ENCODE measurements around the gene PFDN6.

PFDN6 gene

DNA sequence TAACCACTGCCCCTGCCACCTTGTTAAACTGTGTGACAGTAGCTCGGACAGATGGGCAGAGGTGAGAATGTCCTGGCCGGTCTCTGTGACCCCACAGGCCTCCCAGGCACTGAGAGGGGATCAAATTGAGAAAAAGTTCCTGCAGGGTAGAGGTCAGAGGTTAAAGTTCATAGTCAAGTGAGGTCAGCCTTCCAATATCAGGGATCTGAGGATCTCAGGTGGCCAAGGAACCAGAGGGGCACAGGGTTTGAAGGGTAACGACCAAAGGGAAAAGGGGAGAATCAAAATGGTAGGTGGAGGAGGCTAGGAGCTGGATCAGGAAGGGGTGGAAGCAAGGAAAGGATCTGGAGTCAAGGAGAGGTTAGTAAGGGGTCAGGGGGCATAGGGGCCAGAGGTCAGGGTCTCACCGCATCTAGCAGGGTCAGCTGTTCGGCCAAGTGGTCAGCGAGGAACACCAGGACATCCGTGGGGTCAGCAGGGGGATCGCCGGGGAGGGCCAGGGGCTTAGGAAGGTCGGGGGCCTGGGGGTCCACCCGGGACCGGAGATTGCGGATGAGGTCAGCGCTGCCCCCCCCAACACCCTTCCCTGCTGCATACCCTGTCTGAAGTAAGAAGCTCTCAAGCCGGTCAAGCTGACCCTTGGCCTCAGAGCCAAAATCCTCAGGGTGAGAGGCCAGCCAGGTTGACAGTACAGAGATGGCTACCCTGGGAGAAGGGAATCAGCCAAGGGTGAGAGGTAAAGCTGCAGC, 6.4 kb downstream of the PFDN6 start:
- no peak for DNase-seq

DNA sequence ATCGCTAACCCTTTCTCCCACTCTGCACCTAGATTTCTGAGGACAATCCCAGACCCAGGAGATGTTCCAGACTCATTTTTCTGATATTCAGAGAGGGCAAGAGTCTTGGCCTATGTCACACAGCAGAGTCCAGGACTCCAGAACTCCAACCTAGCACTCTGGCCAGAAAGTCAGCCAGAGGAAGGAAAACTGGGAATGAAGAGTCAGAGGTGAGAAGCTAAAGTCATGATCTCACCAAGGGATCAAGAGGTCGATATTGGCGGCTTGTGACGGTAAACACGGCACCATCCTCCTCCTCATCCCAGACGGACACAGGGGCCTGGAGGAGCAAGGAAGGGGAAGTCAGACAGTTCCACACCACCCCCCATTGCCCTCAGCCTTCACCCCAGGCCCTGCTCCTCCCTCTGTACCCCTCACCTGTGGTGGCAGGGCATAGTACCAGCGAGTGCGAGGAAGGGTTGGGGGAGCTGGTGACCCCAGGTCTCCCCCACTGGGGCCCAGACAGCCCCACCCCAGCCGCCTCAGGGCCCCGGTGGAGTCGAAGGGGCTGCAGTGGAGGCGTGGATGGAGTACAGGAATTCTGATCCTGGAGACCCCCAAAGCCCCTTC, 7.5 kb downstream of the PFDN6 start:
- no peak for DNase-seq

DNA sequence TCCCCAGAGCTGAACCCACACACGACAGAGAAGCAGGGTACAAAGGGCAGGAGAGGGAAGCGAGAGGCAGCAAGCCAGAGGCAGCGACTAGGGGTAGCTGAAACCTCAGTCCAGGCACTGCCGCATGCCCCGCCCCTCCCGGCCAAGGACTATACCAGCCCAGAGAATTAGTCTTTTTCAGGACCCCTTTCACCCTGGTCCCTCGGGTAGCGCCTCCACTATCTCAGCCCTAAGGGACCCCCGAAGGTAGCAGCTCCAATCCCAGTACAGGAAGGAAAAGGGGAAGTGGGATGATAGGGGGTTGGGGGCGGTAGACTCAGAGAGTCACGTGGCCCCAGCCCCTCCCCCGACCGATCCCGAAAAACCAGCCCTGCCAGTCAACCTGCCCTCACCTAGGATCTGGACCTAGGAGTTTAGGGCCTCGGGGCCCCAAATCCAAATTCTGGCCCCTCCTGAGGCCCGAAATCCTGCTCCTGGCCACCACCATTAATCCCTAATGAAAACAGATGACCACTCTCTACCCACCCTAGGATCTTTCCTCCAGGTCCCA, 8.1 kb downstream of the PFDN6 start:
- DNase-seq: no peak

DNA sequence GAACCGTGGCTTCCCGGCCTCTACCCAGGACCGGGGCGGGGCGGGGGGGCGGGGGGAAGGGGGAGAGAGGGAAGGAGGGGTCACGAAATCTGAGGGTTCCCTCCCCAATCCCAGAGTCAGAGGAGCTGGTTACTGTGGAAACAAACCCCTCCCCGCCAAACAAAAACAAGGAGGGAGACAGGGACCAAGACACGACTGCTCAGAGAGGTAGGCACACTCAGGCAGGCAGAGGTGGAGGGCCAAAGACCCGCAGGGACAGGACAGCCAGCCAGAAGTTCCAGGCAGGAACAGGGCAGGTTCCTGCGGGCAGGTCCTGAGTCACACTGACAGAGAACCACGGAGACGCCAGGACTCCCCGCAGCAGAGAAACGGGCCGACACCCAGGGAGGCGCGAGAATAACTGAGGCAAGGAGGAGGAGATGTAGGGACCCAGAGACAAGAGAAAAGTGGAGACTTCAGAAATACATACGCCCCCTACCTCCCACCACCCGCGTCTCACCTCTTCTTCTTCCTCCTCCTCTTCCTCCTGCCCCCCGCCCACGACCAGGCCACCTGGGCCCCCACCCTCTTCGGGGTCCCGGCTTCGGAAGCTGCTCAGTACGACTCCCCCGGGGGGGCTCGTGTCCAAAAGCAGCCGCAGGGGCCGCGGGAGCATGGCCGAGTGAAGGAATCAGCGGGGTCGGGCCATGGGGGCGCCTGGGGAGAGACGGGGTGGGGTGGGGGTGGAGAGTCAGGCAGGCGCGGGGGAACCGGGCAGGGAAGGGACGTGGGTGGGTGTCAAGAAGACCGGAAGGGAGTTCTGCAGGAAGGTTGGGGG, 8.8 kb downstream of the PFDN6 start:
- DNase-seq: peak; percentile 62 to 71

DNA sequence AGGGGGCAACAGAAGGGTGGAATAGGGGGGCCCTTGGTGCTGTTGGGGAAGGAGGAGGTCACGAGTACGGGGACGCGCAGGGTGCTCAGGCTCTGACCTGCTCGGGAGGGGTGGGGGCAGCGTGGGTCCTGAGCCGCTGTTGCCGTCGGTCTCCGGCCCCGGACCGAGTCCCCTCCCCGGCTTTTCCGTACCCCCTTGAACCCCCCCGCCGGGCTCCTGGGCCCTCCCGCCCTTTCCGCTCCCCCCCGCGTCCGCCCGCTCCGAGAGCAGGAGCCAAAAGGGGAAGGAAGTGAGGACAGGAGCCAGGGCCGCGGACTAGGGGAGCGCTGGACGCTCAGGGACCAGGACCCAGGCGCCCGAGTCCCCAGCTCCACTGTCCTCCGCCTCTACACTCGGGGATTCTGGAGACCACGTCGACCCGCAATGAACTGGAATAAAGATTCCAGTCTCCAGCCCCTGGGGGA, 9.4 kb downstream of the PFDN6 start, which contains the start of gene RGL2:
RGL2 (minus strand) TSS at position 170 of the 464 bp plus-strand sequence. CDS start 332 bp downstream, outside the sequence.
- DNase-seq: peak; percentile 62 to 63

DNA sequence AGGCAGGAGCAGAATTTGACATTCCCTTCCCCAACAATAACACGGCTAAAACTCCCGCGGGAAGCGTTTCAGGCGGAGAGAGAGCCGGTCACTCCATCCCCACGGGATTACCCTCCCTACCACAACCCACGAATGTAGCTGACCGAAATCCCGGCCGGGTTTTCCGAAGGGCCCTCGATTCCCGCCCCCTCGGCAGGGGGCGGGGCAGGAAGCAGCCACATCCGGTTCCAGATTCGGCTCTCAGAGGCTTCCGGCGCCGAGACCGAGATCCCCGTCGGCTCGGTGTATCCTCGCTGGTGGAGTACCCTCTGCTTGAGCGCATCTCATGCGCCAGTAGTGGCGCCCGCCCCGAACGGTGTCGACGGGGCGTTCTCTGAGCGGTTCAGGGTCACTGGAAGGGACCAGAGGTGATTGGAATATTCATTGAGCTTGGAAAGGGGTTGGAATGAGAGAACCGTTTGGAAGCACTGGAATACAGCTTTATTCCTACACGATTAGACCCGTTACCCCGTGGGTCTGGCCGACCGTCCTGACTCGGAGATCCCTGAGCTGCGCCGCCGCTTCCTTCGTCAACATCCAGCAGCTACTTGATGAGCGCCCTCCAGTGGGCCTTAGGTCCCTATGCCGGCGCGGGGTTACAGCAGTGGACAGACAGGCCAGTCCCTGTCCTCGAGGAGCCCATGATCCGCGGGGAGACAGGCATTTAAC, 10.0 kb downstream of the PFDN6 start:
- DNase-seq: peak; percentile 95

DNA sequence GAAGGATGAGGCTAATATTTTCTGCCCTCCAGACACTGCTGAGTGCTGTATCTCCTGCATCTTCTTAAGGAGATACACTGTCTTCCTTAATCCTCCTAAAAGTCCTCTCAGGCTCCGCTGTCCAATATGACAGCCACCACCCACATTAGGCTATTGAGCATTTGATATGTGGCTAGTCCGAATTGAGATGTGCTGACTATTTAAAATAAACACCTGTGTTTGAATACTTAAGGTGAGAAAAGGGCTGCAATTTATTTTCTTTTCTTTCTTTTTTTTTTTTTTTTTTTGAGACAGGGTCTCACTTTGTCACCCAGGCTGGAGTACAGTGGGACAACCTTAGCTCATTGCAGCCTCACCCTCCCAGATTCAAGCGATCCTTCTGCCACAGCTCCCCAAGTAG, 12.5 kb downstream of the PFDN6 start:
- DNase-seq: no peak

DNA sequence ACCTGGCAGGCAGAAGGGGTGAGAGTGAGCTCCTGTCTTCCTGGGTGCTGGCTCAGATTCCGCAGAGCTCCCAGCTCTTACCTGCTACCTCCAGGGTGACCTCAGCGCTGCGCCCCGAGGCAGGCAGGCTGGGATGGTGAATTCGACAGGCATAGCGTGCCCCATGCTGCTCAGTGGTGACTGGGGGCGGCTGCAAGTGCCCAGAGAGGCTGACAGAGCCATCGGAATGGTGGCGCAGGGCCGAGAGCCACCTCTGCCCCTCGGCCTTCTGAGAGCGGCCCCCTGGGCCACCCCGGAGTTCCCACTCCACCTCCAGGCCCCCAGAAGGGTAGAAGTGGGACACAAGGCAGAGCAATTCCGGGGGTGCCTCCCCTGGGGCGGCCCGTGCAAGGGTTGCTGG, 14.8 kb downstream of the PFDN6 start:
- DNase-seq: no peak

DNA sequence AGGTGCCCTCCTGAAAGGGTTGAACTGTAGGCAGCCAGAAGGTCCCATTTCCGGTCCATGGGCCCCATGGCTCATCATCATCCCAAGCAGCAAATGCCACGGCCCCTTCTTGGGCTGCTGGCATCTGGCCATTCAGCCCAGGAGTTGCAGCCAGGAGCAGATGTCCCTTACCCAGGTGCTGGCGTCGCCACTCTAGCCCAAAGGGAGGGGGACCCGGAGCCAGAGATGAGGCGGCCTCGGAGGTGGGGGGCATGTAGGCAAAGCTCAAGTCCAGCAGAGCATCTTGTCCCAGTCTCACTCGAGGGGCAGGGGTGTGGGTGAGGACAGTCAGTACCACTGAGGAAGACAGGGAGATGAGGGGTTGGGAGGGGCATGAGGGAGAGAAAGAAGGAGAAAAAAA, 15.7 kb downstream of the PFDN6 start:
- no peak for DNase-seq

DNA sequence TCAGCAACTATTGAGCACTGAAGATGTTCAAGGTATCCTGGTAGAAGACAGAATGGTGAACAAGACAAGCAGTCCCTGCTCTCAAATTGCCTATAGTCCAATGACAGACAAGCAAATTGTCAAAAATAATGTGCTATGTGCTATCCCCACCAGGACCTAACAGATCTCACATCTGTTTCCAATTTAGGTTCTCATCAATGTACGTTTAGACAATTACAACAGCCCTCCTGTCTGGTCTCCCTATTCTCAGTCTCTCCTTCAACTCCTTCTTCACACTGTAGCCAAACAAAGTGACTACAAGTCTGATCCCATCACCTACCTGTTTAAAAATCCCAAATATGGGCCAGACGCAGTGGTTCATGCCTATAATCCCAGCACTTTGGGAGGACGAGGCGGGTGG, 17.0 kb downstream of the PFDN6 start:
- DNase-seq: no peak

DNA sequence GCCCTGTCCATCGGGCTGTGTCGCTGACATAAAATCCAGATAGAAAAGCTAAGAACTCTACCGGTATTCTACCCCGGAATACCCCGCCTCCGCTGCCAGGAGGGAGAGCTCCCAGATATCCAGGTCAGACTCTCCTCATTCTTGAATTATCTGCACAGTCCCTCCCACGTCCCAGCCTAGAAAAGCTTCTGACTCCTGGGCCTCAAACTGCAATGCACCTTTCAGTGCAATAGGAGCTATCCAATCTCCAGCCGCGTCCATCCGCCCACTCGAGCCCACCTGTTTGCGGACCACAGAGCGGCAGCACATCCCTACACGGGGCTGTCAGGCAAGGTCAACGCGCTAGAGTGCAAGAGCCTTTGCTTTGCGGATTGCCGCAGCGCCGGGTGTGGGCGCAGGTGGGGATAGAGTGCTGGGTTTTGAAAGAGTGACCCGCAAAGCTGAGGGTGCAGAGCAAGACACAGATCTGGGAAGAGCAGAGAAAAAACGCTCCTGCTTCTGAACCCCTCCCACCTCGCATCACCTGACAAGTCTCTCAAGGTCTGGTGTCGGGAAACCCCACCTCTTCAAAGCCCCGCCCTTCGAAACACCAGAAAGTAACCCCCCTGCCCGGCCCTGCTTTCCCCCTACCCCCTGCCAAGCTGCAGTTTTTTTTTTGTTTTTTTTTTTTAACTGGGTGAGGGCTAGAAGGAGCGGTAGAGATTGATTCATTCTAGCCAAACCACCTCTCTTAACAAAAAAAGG, 23.1 kb downstream of the PFDN6 start:
- peak; percentile 79 to 84 for DNase-seq

DNA sequence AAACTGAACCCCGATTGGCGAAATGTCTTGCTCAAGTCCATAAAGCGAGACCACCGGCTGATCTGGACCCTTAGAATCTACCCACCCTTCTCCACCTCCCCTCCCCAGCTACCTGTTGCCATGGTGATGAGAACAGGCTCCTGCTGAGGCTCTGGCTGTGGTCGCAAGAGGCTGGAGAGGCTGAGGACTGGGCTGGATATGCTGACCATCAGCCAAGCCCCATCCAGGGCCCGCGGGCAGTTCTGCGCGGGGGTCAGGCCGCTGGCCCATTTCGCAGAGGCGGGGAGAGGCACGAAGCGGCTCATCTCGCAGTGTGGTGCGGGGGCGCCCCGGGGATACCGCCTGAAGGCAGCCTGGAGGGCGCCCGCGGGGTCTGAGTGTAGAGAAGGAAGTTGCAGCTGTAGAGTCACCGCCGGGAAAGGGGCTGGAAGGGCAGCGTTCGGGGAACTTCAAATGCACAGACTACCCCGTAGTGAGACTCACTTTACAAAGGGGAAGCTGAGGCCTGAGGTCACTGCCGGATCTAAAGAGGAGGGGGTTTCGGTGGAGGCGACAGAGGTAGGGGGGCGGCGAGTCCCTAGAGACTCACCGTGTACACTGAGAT, 23.8 kb downstream of the PFDN6 start:
- peak; percentile 62 to 64 for DNase-seq

DNA sequence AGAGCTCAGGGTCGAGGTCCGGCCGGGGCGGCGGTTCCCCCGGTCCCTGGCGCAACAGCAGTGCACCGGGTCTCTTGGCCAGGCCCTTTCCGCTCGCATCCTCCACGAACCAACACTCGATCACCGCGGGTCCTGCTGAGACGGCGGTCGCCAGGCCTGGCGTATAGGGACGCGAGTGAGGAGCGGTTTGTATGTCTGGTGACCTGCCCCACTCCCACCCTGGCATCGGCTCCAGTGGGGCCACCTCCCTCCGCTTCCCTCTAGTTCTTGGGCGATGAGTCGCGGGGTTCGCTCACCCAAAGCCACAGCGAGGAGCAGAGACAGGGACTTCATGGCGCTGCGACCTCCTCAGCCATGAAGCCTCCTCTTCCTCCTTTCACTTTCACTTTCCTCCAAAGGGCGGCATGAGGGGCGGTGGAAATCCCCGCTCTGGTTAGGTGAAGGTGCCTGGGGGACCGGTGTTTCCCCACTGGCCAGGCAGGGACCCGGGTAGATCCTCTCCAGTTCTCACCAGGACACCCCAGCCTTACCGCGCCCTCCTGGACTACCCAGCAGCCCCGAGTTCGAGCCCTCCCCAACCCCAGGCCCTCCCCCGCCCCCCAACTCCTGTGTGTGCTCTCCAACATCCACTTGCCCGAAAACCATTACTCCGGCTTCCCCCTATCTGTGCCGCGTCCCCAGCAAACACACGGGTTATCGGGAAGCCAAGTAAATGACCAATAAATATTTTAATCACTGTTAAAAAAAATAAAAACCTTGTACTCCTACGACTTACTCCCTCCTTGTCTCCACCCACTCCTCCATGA, 24.5 kb downstream of the PFDN6 start, which contains the start of gene TAPBP:
TAPBP (minus strand) TSS at position 370 of the 806 bp plus-strand sequence; CDS start at position 333, 37 bp downstream.
- DNase-seq: peak; percentile 85

DNA sequence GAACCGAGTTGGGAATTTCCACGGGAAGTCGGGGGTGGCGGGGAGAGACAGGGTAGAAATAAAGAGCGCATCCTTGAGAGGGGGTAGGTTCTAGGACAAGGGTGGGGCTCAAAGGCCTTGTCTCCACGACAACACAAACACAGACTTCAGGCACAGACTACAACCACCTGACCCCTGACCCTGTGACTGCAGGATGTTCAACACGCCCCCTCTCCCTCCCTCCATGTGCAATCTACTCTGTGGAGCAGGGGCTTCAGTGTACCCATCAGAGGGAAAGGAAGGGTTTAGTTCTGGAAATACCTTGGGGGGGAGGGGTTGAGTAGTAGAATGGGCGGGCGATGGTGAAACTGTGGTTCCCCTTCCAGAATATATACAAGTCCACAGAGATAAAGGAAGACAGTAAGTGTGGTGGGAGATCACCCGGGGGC, 25.1 kb downstream of the PFDN6 start:
- DNase-seq: peak; percentile 60 to 71

DNA sequence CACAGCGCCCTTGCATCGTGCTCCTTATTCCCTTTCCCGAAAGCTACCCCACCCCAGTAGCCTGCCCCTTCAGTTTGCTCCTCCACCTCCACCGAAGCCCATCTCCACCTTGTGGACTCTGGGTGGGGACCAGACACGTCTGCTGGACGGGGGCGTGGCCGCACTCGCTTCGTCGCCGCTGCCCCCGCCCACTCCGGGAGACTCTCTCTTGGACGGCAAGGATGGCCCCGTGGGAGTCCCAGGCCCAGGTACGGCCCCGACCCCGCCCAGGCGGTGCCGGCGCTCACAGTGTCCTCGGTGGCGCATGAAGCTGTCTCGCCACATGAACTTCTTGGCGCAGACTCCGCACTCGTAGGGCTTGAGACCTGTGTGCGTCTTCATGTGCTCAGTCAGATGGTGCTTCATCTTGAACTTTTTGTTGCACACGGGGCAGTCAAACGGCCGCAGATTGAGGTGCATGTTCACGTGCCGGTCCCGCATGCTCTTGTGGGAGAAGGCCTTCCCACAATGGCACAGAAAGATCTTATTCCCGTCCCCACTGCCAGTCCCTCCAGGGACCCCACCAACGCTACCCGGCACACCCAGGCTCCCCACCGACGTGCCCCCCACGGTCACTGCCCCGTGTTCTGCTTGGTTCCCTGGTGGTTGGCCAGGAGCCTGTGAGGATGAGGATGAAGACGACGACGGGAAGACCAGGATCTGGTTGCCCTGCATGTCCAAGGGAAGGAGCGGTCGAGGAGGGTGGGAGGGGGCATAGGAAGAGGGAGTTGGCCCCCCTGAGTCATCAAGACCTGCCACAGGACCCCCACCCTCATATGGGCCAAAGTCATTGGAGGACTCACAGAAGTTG, 25.8 kb downstream of the PFDN6 start:
- peak in 1 of 2 donors; percentile 27 for DNase-seq

DNA sequence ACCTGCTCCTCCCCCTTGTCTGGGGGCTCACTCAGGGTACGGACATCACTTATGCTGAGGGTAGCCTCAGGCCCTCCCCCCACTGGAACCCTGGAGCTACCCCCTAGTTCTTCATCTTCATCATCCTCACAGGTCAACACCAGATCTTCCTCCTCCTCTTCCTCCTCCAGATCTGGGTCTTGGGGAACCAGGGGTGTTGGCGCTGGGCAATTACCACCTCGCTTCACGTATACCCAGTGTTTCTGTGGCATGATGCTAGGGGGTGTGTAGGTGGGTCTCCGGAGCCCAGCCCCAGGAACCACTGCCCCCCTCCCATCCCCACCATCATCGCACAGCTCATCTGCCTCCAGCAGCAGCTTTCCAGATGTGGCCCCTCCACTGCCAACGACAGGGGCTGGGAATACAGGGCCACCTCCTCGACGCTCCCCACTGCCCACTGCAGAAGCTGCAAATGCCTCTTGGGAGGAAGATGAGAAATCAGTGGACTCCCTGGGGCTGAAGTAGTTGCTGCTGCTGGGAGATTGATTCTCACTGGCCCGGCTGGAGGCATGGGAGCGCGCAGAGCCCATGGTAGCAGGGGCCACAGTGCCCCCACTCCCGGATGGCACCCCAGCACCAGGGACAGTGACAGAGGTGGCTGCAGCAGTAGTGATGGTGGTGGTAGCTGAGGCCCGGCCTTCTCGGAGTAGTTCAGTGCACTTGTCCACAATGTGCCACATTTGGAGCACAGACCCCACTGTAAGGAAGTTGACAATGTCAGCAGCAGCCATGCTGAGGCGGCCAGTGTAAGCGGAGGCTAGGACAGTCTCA, 26.6 kb downstream of the PFDN6 start:
- no peak for DNase-seq

DNA sequence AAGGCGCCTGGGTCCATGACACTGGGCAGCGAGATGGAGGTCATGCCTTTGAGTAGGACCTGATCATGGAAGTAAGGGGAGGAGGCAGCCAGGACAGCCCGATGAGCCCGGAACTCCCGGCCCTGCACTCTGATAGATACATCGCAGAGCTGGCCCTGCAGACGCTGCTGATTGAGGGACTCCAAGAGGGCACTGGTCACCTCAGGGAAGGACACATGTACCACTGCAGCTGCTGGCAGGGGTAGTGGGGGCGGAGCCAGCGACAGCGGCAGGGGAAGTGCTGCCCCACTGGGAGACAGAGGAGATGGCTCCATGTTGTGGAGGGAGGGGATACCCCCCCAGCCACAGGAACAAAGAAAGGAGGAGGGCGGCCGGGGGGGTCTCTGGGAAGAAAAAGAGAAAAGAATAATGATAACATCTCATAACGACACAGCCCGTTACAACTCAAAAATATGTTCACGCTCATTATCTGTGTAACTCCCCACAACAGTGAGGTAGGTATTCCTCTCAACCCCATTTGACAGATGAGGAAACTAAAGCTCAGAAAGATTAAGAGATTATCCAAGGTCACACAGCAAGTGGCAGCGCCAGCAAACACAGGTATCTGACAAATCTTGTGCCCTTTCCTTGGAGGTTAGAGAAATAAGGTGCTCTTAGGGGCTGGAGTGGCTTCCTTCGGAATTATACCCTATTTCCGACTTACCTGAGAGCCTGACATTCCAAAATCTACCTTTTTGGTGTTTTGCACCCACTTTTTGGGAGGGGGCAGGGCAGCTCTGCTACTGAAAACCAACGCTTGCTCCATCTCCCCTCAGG, 27.4 kb downstream of the PFDN6 start:
- DNase-seq: no peak

DNA sequence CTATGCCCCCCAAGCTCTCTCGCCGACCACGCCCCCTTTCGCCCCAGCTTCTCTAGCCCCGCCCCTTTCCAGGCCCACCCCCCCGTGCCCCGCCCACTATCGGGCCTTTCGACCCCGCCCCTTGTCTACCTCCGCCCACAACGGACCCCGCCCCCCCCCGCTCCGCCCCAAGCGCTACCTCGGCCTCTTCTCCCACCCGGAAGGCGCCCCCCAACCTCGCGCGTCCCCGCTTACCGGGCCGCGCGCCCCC, 27.9 kb downstream of the PFDN6 start:
- no peak for DNase-seq
